GM21390 (cell line): Measurements from ENCODE around the gene KDM4C.
"Not testable (repeated sequence)": the region's sequence is repeated elsewhere in the genome, so short reads cannot be mapped to it uniquely, and the experiment has no call there.

ENCODE experiments used
- ATAC-seq: cut with Tn5 transposase; IDR thresholded peaks from one replicate; pipeline ENCODE4 v1.9.1; 2021; ENCODE audit not compliant: unreplicated experiment

KDM4C gene

DNA sequence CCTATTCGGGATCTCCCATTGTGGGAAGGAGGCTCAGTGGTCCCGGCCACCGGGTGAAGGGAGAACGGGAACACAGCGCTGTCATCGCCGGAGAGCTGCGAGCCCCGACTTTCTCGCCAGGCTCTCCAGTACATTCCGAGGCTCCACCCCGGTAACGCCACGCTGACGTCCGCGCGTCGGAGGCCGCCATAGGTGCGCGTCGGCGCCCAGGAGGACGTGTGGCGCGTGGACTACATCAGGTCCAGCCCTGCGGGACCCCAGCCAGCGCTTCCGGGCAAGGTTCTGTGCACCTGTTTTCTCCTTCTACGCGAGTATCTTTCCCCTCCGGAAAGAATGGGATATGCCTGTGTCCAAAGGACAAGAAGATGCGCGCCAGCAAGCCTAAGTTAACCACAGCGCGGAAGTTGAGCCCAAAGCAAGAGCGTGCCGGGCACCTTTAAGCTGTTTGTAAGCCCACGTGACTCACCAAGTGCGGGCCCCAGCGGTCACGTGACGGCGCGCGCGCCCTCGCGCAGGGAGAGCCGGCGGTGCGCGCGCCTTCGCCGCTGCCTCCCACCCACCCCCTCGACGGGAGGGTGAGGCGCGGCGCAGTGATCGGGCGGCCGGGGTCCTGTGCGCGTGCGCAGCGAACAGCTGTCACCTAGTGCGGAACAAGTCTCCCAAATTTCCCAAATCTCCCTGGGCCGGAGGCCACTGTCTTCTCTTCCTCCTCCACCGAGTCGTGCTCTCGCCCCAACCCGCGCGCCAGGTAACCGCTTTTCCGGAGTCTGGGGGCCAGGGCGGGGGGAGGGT, at the start of gene KDM4C:
Gene KDM4C, plus strand, starts transcription at position 518 of the 792 bp plus-strand sequence. CDS start 35,016 bp downstream, outside the sequence.
- ATAC-seq: peak; percentile 77

DNA sequence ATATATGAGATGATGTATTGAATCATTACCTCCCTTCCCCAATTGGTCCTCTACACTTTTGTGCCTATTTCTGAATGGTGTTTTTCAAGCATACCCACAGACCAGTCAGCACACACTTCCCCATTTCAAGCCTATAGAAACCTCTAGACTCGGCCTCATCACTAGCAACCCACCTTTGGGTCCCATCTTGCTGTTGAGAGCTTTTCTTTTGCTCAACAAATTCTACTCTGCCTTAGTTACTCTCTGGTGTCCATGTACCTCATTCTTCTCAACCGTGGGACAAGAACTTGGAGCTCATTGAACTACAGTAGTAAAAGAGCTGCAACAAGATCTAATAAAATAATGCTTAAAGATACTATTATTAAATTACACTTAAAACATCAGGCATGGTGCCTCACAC, 49.0 kb upstream of the KDM4C start:
- no peak for ATAC-seq

DNA sequence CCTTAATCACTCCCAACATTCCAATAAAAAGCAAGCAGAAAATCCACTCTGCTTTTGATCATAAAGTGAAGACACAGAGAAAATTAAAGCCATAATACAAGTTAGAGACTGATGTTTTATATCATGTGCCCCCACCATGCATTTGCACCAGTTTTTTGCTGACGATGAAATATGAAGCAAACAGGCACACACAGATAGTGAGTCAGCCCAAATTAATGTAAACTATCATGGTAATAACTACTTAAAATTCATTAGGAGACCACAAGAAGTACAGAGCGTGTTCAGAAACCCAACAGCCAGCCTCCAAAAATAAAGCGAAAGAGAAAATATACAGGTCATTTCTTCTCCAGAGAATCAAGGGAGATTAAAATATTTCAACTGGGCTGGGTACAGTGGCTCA, 46.4 kb upstream of the KDM4C start:
- no peak for ATAC-seq

DNA sequence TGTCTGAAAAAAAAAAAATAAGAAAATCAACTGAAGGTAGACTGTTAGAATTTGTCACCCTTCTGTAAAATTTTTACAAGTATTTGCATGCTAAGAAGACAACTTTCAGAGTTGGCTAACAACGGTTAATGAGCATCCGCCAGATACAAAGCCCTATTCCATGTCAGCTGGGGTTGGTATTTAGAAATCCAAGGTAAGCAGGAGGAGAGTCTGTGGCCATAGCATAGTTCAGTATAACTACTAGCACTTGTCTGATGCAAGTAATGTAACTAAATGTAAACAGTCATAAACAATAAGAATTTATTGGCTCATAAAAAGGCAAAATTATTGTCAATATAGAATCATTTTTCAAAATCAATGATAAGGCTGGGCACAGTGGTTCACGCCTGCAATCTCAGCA, 45.7 kb upstream of the KDM4C start:
- no peak for ATAC-seq

DNA sequence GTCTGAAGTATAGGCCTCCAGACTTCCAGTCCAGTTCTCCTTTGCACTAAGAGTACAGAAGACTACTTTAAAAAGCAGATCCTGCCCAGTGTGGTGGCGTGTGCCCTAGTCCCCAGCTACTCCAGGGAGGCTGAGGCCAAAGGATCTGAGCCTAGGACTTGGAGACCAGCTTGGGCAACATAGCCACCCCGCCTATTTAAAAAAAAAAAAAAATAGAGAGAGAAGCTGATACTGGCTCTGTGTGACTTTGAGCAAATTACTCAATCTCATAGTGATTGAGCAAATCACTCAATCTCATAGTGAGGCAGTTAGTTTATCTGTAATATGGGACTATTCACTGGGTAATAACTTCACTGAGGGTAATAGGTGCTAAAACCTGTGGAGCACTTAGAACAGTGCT, 43.6 kb upstream of the KDM4C start:
- no peak for ATAC-seq

DNA sequence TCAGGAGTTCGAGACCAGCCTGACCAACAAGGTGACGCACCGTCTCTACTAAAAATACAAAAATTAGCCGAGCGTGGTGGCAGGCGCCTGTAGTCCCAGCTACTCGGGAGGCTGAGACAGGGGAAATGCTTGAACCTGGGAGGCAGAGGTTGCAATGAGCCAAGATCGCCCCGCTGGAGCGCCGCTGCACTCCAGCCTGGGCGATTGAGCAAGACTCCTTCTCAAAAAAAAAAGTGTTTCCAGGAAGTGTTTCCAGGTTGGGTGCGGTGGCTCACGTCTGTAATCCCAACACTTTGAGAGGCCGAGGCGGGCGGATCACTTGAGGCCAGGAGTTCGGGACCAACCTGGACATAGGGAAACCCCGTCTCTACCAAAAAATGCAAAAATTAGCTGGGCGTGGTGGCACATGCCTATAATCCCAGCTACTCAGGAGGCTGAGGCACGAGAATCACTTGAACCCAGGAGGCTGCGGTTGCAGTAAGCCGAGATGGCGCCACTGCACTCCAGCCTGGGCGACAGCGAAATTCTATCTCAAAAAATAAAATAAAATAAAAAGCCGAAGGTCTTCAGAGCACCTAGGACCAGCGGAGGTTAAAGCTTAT, 42.5 kb upstream of the KDM4C start:
- not testable (repeated sequence) for ATAC-seq

DNA sequence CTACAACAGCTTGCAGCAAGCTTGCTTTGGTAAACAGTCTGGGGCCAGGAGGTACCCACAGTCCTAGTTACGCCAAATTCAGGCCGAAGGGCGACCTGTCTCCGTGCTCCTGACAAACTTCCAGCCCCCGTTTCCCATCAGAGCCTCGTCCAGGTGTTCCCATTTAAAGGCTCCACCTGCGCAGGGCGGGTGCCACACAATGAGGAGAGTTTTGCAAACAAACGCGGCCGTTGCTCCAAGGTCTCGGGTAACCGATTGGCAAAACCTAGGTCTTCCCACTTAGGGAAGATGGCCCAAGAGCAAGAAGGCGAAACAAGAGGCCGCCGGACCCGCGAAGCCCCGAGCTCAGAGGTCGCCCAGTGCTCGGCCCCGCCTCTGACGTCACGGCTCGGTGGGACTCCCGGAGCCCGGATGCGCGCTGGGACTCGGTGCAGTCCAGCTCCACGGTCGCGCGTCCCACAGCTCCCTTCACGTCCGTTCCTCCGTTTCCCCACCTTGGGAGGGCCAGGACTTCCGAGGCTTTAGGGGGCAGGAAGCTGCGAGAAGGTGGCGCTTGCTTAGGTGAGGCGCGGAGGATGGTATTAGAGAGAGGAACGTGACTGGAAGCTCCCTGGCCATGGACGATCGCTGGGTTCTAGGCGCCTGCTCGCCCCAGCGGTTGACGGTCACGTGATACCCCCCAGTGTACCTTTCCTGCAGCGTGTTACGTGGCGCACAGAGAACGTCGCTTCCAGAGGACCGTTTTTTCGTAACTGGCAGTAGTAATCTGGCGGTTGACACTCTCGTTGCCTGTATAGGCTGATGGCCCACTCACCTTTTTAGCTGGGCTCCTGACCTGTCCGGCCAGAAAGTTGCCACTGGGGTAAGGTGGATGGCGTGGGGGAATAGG, 41.8 kb upstream of the KDM4C start:
- ATAC-seq: peak; percentile 71

DNA sequence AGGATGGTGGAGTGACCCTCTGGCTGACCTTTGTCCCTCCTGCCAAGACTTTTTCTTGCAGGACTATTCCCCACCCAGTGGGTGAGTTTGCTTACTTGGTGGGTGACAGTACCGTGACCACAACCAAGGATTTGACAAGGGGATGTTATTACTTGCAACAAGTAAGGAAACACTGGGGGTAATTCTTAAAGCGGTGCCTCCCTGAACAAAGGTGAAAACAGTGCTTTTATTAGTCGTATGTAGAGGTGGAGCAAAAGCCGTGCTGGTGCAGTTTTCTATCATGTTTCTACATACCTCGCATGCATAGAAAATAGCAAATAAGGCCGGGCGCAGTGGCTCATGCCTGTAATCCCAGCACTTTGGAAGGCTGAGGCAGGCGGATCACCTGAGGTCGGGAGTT, 41.0 kb upstream of the KDM4C start:
- no peak for ATAC-seq

DNA sequence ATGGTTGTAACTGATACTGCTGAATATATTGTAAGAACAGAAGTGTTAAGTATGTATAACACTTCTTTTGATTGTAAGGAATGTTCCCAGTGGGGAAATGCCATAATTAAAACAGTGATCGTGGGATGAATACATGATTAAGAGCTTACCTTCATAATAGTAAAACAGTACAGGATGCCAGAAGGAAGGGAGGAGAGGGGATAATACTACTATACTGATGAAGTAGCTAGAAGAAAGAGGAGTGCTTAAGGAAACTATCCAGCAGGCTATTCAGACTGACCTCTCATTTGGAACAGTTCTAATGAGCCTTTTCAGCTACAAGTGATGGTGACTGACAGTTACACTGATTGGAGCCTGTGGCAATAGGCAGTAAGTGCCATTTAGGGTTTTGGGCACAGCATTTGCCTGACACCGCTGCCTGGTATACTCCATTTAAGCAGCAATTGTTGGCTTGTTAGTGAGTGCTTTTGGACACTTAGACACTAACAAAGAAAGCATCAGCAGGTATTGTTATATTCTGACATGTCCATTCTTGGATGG, 33.8 kb upstream of the KDM4C start:
- no peak for ATAC-seq

DNA sequence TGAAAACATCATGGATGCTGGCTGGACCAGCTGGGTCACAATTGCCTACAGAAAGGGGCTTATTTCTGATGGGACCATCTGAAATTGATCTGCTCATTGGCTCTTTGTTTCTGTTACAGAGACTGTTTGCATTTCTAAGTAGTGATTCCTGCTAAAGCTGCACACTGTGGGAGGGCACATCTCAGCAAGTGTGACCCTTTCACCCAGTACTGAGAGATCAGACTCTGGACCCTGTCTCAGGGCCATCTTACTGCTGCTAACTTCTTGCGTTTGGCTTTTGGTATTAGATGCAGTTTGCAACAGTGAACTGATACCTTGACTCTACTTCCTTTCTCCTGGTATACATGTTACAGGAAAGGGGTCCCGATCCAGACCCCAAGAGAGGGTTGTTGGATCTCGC, 24.5 kb upstream of the KDM4C start:
- no peak for ATAC-seq

DNA sequence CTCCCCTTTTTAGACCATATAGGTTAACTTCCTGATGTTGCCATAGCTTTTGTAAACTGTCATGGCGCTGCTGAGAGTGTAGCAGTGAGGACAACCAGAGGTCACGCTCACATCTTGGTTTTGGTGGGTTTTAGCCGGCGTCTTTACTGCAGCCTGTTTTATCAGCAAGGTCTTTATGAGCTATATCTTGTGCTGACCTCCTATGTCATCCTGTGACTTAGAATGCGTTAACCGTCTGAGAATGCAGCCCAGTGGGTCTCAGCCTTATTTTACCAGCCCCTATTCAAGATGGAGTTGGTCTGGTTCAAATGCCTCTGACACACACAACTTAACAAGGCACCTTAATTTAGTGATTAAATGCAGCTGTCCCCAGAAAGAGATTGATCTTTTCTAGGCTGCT, 23.9 kb upstream of the KDM4C start:
- ATAC-seq: no peak

DNA sequence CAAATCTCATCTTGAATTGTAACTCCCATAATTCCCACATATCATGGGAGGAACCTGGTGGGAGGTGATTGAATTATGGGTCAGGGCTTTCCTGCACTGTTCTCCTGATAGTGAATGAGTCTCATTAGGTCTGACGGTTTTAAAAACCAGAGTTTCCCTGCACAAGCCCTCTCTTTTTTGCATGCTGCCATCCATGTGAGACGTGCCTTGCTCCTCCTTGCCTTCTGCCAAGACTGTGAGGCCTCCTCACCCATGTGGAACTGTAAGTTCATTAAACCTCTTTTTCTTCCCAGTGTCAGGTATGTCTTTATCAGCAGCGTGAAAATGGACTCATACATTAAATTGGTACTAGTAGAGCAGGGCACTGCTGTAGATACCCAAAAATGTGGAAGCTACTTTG, 22.4 kb upstream of the KDM4C start:
- ATAC-seq: no peak

DNA sequence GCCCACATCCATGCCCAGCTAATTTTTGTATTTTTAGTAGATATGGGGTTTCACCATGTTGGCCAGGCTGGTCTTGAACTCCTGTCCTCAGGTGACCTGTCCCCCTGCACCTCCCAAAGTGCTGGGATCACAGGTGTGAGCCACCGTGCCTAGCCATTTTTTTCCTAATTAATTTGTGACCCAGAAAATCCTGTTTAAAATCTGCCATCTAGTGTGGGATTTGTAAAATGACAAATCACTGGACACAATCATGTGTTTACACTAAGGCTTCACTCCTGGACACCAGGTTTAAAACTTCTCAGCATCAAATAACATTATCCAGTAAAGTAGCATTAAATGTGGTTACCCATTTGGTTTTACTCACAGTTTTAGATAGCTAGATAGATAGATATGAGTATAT, 18.6 kb upstream of the KDM4C start:
- ATAC-seq: no peak

DNA sequence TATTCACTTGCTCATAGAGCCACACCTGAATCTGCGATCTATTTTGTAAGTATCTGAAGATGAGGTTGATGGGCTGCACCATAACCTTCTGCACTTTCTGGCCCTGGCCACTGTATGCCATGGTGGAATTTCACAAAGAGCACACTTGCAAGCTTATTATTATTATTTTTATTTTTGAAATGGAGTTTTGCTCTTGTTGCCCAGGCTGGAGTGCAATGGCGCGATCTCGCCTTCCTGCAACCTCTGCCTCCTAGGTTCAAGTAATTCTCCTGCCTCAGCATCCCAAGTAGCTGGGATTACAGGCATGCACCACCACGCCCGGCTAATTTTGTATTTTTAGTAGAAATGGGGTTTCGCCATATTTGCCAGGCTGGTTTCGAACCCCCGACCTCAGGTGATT, 8.9 kb upstream of the KDM4C start:
- ATAC-seq: not testable (repeated sequence)

DNA sequence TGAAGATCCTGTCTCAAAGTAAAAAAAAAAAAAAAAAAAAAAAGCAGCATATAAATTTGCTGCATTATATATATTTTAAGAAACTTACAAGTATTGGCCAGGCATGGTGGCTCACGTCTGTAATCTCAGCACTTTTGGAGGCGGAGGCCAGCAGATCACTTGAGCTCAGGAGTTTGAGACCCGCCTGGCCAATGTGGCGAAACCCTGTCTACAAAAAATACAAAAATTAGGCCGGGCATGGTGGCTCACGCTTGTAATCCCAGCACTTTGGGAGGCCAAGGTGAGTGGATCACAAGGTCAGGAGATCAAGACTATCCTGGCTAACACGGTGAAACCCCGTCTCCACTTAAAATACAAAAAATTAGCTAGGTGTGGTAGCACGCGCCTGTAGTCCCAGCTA, 2.9 kb upstream of the KDM4C start:
- ATAC-seq: not testable (repeated sequence)

DNA sequence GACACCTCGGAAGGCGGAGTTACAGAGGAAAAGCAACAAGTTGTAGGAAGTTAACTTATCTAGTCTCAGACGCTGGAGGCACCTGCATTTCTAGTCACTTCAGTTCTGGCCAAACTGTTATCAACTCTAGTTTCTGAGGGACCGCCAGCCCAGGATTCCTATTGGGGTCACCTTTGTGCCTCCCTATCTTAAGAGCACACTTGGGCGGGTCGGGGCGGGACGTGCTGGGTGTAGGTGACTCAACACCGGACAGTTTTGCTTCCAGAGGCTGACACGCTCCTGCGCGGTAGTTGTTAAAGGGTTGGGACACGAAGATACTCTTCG, 679 bp upstream of the KDM4C start:
- peak; percentile 42 for ATAC-seq

DNA sequence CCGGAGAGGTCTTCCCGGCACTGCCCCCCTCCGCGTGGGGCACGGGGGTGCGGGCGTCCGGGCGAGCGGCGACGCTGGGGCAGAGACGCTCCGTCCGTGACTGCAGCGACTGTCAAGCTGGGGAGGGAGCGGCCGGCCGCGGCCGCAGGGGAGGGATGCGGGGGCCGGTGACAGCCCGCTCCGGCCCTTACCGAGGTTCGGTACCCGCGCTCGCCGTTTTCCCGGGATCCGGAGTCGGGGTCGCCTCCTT, 400 bp downstream of the KDM4C start:
- peak; percentile 14 for ATAC-seq

DNA sequence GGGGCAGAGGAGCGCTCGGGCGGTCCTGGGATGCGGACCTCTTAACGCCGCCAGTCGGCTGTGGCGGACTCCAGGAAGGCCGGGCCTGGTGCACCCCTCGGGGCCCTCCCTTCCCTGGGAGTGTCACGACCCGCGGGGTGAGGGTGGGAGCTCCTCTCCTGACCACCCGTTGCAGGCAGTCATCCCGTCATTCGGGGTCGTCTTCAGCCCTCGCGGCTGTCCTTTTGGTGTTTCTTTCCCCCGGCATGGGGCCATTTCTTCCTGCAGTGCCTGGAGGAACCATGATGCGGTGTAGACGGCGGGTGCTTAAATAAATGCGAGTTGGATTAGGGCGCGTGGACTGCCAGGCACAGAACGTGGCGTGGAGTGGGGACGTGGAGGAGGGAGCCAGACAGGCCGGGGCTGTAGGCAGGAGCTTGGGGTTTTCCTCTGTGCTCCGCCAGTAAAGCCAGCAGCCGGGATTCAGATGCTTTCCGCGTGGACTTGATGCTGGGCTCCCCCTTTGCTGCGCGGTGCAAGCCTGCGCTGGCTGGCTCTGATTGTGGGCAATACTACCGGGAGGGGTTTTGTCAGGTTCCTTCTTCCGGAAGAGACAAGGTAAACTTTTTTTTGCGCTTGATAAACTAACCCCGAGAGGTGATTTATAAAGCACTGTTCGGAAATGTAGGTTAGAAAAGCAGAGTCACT, 868 bp downstream of the KDM4C start:
- ATAC-seq: peak; percentile 26

DNA sequence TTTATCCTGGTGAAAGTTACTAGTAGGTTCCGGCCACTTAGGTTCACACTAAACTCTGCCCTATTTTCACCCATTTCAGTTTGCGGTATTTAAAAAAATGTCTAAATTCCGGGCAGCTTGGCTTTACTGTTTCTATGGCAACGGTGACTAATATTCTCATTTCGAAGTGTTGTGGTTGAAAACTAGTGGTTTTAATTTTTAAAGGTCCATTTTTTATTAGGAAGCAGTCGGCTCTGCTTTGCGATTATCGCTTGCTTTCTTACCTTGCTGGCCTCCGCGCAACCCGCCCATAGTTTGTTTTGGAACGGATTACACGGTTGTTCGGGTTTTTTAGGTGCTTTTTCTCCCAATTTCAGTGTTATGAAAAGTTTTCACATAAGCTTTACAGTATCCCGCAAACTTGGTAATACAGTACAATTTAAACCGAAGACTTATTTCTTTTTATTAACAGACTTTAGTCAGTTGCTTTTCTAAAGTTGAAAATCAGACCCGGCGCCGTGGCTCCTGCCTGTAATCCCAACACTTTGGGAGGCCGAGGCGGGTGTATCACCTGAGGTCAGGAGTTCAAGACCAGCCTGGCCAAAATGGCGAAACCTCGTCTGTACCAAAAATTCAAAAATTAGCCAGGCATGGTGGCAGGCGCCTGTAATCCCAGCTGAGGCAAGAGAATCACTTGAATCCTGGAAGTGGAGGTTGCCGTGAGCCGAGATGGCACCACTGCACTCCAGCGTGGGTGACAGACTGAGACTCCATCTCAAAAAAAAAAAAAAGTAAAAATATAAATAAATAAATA, 1.6 kb downstream of the KDM4C start:
- ATAC-seq: peak; percentile 11

DNA sequence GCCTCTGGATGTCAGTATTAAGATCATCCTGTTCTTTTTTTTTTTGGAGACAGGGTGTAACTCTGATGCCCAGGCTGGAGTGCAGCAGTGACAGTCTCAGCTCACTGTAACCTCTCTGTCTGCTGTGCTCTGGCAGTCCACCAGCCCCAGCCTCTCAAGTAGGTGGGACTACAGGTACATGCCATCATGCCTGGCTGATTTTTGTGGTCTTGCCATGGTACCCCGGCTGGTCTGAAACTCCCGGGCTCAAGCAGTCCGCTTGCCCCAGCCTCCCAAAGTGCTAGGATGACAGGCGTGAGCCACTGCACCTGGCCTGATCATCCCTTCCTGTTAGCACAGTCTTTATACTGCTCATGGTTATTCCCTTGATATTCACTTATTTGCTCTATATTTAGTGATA, 3.5 kb downstream of the KDM4C start:
- no peak for ATAC-seq

DNA sequence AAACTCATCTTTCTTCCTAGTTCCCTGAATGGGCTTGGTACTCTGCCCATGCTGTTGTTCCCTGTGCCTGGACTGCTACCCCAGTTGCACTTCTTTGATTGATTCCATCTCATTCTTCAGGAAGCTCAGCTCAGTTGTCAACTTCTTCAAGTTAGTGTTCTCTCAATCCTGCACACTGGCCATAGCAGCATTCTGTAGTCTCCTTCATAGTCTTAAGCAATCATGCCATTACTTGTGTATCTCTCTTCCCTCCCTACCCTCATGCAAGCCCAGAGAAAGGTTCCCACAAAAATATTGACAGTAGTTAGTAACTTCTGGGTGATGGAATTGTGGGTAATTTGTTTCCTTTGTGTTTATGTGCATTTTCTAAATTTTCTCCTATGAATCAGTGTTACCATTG, 5.5 kb downstream of the KDM4C start:
- no peak for ATAC-seq
